Upper lobe of left lung (tissue), 6 donors: ENCODE data around the gene MOV10L1. TPM values are rescaled to one million over a fixed set of nuclear protein-coding genes. Genes with fewer than 3 reads are reported as not detected.
"Not testable (repeated sequence)": the region's sequence is repeated elsewhere in the genome, so short reads cannot be mapped to it uniquely, and the experiment has no call there.

Experiments used
- ATAC-seq, 2 donors: fragments of 200-7000 bp; cut with Tn5 transposase; one replicate each; pipeline ENCODE4 v1.9.1; 2022; ENCODE audit warnings: mild to moderate bottlenecking in 2 of 2, moderate library complexity in 2 of 2; ENCODE audit not compliant: low FRiP score in 2 of 2
- DNase-seq, 2 donors: peaks; one replicate each; pipeline ENCODE4 v3.0.0-alpha.2; 2019 to 2020
- H3K27ac ChIP-seq, 4 donors: fragments of 200-600 bp; sonication (generic); one replicate each; pipeline ENCODE4 v1.5.1; 2016 to 2019
- H3K27me3 ChIP-seq, 4 donors: fragments of 200-600 bp; sonication (generic); one replicate each; pipeline ENCODE4 v1.5.1; 2017 to 2019
- H3K36me3 ChIP-seq, 4 donors: fragments of 200-600 bp; sonication (generic); one replicate each; pipeline ENCODE4 v1.5.1; 2016 to 2019
- H3K4me1 ChIP-seq, 4 donors: fragments of 200-600 bp; sonication (generic); one replicate each; pipeline ENCODE4 v1.5.1; 2018 to 2019
- H3K4me3 ChIP-seq, 4 donors: fragments of 200-600 bp; sonication (generic); one replicate each; pipeline ENCODE4 v1.5.1; 2017 to 2019; ENCODE audit warnings: mild to moderate bottlenecking in 2 of 4, moderate library complexity in 1 of 4
- H3K9me3 ChIP-seq, 4 donors: fragments of 200-600 bp; sonication (generic); one replicate each; pipeline ENCODE4 v1.5.1; 2018 to 2019
- EP300 ChIP-seq, 4 donors: sonication (generic); formaldehyde crosslinking; IDR thresholded peaks; one replicate each; pipeline ENCODE4 v1.5.1; 2017; ENCODE audit warnings: antibody characterized with exemption in 4 of 4, control low read depth in 2 of 4
- POLR2A ChIP-seq, 4 donors: fragments of 450-650 bp; IDR thresholded peaks; one replicate each; pipeline ENCODE4 v1.5.1; 2016 to 2017; ENCODE audit warnings: antibody characterized with exemption in 4 of 4, mild to moderate bottlenecking in 2 of 4
- POLR2AphosphoS5 ChIP-seq, 2 donors: sonication (generic); formaldehyde crosslinking; IDR thresholded peaks; one replicate each; pipeline ENCODE4 v1.5.1; 2017; ENCODE audit warnings: antibody characterized with exemption in 2 of 2
- WGBS, 2 donors: methylation state at CpG; one replicate each; pipeline ENCODE4 v1.1.5; 2017 to 2018; 5-methylcytosine and 5-hydroxymethylcytosine counted together
- total RNA-seq, 6 donors: library from RNA; depleted of rRNA in 4 of 6; stranded (reverse); fragments of >200 nt in 4 of 6; gene quantifications; one replicate each; pipeline versions ENCODE4 v1.1.0 to v1.2.1, GENCODE V29; 2016 to 2021
- TF ChIP-seq, protein P1 (sequence below), 6 experiments: fragments of 450-650 bp in 4 of 6; fragments of 200-600 bp in 2 of 6; sonication (generic) in 2 of 6; IDR thresholded peaks; one replicate each; pipeline ENCODE4 v1.5.1; 2016 to 2019; ENCODE audit warnings: antibody characterized with exemption in 6 of 6
- donor health status: DM: no; HTN: no; CAD: no; lungs with moderate emphysema.
- donor health status: DM: no; HTN: yes; CAD: no; lungs with severe emphysema.

The MOV10L1 gene
- total RNA-seq, 6 donors from 2014 or later: 0.47 to 3.1 (median 1.8) TPM; not detected in 1

DNA sequence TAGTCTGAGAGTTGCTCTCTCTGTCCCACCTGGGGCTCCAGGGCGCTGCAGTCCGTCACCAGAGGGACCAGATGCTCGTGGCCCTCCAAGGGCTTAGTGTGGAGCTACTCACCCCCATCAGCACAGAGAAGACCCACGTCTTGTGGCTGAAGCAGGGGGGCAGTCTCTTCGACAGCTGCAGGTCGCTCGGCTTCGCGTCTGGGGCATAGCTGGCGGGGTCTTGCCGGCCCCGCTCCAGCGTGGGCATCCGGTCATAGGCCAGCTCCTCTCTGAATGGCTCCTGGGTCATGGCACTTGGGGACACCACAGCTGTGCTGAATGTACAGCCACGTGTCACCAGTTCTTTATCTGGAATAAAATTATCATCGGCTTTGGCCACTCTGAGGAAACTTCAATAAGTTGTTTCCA lies 5.2 kb upstream of the MOV10L1 start:
- H3K9me3 ChIP-seq: peaks cover 0 to 2% (median 0%) of the 10 kb centered on the region in 4 donors
- no peak overlapping the region for H3K4me3 ChIP-seq
- H3K4me1 ChIP-seq: peaks cover 0 to 10% (median 0%) of the 10 kb centered on the region in 4 donors
- TF ChIP-seq EP300 (IDR thresholded peaks at IDR 0.05) (no peak), POLR2AphosphoS5 (IDR thresholded peaks at IDR 0.05) (no peak), POLR2A (IDR thresholded peaks at IDR 0.05) (no peak)
- TF ChIP-seq, protein P1, sequence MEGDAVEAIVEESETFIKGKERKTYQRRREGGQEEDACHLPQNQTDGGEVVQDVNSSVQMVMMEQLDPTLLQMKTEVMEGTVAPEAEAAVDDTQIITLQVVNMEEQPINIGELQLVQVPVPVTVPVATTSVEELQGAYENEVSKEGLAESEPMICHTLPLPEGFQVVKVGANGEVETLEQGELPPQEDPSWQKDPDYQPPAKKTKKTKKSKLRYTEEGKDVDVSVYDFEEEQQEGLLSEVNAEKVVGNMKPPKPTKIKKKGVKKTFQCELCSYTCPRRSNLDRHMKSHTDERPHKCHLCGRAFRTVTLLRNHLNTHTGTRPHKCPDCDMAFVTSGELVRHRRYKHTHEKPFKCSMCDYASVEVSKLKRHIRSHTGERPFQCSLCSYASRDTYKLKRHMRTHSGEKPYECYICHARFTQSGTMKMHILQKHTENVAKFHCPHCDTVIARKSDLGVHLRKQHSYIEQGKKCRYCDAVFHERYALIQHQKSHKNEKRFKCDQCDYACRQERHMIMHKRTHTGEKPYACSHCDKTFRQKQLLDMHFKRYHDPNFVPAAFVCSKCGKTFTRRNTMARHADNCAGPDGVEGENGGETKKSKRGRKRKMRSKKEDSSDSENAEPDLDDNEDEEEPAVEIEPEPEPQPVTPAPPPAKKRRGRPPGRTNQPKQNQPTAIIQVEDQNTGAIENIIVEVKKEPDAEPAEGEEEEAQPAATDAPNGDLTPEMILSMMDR (IDR thresholded peaks at IDR 0.05): no peak
- DNase-seq (no peak), ATAC-seq (no peak)
- 42 to 53% methylated on average over 11 to 12 of the region's 16 CpGs for WGBS, 2 donors
- no peaks in the 10 kb centered on the region for H3K27me3 ChIP-seq
- H3K36me3 ChIP-seq: no peaks in the 10 kb centered on the region
- H3K27ac ChIP-seq: no peak overlapping the region

DNA sequence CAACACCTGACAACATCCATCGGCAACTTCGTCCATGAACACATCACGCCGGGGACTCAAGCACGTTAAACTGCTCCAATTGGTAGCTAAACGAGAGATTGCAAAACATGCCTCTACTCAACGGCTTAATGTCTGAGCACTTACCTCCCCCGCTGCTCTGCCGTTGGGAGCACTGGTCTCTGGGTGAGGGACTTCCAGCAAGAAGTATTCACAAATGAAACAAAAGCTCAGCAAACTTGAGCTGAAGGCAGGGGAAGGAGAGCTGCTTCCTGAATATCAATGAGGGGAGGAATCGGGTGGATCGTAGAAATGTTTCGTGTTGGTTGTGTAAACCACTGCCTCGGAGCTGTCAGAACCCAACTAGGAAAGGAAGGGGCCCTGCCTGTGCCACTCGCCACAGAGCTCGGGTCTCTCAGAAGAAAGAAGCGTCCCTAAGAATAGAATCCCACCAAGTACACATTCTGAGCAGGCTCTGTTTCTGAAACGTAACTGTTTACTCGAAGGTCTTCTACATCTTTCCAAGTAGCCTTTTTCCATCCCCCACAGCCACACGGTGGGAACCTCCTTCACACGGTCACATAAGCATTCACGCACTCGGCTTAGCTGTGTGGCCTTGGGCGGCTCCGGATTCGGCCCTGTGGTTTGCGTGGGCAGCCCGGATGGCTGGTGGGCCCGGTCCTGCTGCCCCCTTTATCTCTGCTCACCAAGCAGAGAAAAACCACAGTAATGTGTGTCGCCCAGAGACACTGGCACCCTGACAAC lies 4.4 kb upstream of the MOV10L1 start, which contains the start of gene MLC1:
Gene MLC1 (minus strand): TSS at position 216 of the 762 bp plus-strand sequence. CDS start 524 bp downstream, outside the sequence.
- H3K4me3 ChIP-seq: peak within 1 kb of the TSS in 1 of 4 donors; percentile 20

GRCh38 chr22:50086526-50086925 lies 3.3 kb upstream of the MOV10L1 start:
- 65 to 68% methylated on average over 5 of the region's 5 CpGs for WGBS, 2 donors
- no peaks in the 10 kb centered on the region for H3K36me3 ChIP-seq
- H3K4me3 ChIP-seq: no peak overlapping the region
- ATAC-seq (no peak), DNase-seq (no peak)
- H3K27me3 ChIP-seq: no peaks in the 10 kb centered on the region
- H3K4me1 ChIP-seq: peaks cover 0 to 10% (median 0%) of the 10 kb centered on the region in 4 donors
- H3K9me3 ChIP-seq: peaks cover 0 to 11% (median 0%) of the 10 kb centered on the region in 4 donors
- TF ChIP-seq POLR2A (IDR thresholded peaks at IDR 0.05) (no peak), POLR2AphosphoS5 (IDR thresholded peaks at IDR 0.05) (no peak), EP300 (IDR thresholded peaks at IDR 0.05) (no peak)
- TF ChIP-seq, protein P1 (IDR thresholded peaks at IDR 0.05): no peak
- no peak overlapping the region for H3K27ac ChIP-seq

More for the DNA sequence above, 4.4 kb upstream of the MOV10L1 start, which contains the start of gene MLC1:
- DNase-seq (no peak), ATAC-seq (no peak)
- Histone ChIP-seq H3K27me3 (no peaks in the 10 kb centered on the region), H3K36me3 (no peaks in the 10 kb centered on the region), H3K27ac (no peak within 1 kb of the TSS), H3K9me3 (peaks cover 0 to 10% (median 0%) of the 10 kb centered on the region in 4 donors), H3K4me1 (peaks cover 0 to 10% (median 0%) of the 10 kb centered on the region in 4 donors)
- 38 to 42% methylated on average over 27 to 29 of the region's 29 CpGs for WGBS, 2 donors
- TF ChIP-seq EP300 (IDR thresholded peaks at IDR 0.05) (no peak), POLR2A (IDR thresholded peaks at IDR 0.05) (no peak), POLR2AphosphoS5 (IDR thresholded peaks at IDR 0.05) (no peak)
- TF ChIP-seq, protein P1 (IDR thresholded peaks at IDR 0.05): no peak

DNA sequence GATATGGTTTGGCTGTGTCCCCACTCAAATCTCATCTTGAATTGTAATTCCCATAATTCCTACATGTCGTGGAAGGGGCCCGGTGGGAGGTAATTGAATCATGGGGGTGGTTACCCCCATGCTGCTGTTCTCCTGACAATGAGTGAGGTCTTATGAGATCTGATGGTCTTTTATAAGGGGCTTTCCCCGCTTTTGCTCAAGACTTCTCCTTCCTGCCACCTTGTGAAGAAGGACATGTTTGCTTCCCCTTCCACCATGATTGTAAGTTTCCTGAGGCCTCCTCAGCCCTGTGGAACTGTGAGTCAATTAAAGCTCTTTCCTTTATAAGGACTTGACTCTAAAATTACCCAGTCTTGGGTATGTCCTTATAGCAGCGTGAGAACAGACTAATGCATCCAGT lies 2.8 kb upstream of the MOV10L1 start:
- not testable (repeated sequence) for H3K4me1 ChIP-seq, H3K4me3 ChIP-seq, ATAC-seq, H3K27ac ChIP-seq, DNase-seq, H3K36me3 ChIP-seq, H3K27me3 ChIP-seq
- 89 to 95% methylated on average over 4 of the region's 4 CpGs for WGBS, 2 donors
- H3K9me3 ChIP-seq: peaks cover 0 to 11% (median 0%) of the 10 kb centered on the region in 4 donors

DNA sequence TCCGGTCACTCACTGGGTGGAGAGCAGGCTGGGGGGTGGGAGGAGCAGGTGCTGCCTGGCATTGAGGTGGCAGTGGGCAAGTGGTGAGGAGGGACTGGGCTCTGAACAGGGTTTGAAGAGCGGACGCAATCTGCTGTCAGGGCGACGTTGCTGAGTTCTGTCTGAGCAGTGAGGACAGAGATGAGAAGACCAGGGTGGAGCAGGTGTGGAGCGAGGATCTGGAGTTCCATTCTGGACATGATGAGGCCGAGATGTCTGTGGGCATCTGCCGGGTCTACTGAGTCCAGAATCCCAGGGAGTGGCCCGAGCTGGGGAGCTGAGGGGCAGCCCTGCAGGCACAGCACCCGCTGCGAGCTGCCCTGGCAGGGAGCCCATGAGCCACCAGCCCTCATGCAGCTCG lies 2.2 kb upstream of the MOV10L1 start:
- DNase-seq (no peak), ATAC-seq (no peak)
- no peak overlapping the region for H3K4me3 ChIP-seq
- WGBS, 2 donors: 89 to 98% methylated on average over 12 of the region's 12 CpGs
- peaks cover 0 to 10% (median 0%) of the 10 kb centered on the region in 4 donors for H3K4me1 ChIP-seq
- peaks cover 0 to 11% (median 0%) of the 10 kb centered on the region in 4 donors for H3K9me3 ChIP-seq
- H3K27ac ChIP-seq: no peak overlapping the region
- H3K27me3 ChIP-seq: no peaks in the 10 kb centered on the region
- TF ChIP-seq POLR2A (IDR thresholded peaks at IDR 0.05) (no peak), POLR2AphosphoS5 (IDR thresholded peaks at IDR 0.05) (no peak), EP300 (IDR thresholded peaks at IDR 0.05) (no peak)
- TF ChIP-seq, protein P1 (IDR thresholded peaks at IDR 0.05): no peak
- no peaks in the 10 kb centered on the region for H3K36me3 ChIP-seq
